ENCODE results near the gene P3H2.
A peak's percentile ranks its signal among the peaks of the same experiment; 100 is the strongest.
"Not testable (repeated sequence)": the region's sequence is repeated elsewhere in the genome, so short reads cannot be mapped to it uniquely, and the experiment has no call there.

Gene P3H2

GRCh38 chr3:189990826-189991225 lies 129.9 kb downstream of the P3H2 start:
- FAIRE-seq, result no peak

GRCh38 chr3:189988854-189989253 lies 131.8 kb downstream of the P3H2 start:
- FAIRE-seq (no peak), DNase-seq (ENCODE audit: low spot score) (no peak)

More at GRCh38 chr3:189990826-189991225, 129.9 kb downstream of the P3H2 start:
- DNase-seq (ENCODE audit: low spot score), result no peak

- FAIRE-seq (no peak), DNase-seq (ENCODE audit: low spot score) (no peak)
These were observed 132.4 kb downstream of the P3H2 start for GRCh38 chr3:189988322-189988721.

GRCh38 chr3:189985948-189986347 lies 134.7 kb downstream of the P3H2 start:
- FAIRE-seq, result no peak

GRCh38 chr3:189983612-189984011 lies 137.1 kb downstream of the P3H2 start:
- DNase-seq (ENCODE audit: low spot score) (no peak), FAIRE-seq (no peak)

More at GRCh38 chr3:189985948-189986347, 134.7 kb downstream of the P3H2 start:
- no peak for DNase-seq (ENCODE audit: low spot score)

- DNase-seq (ENCODE audit: low spot score), result no peak
- no peak for FAIRE-seq
These were observed 138.3 kb downstream of the P3H2 start for GRCh38 chr3:189982321-189982945.

GRCh38 chr3:189981668-189982067 lies 139.0 kb downstream of the P3H2 start:
- peak; percentile 77 for DNase-seq (ENCODE audit: low spot score)
- FAIRE-seq, result peak; percentile 83

- DNase-seq (ENCODE audit: low spot score), result no peak
- FAIRE-seq, result no peak
These were observed 141.9 kb downstream of the P3H2 start for GRCh38 chr3:189978753-189979152.

- no peak for FAIRE-seq
- no peak for DNase-seq (ENCODE audit: low spot score)
These were observed 143.5 kb downstream of the P3H2 start for GRCh38 chr3:189977174-189977573.

- DNase-seq (ENCODE audit: low spot score), result no peak
- no peak for FAIRE-seq
These were observed 145.2 kb downstream of the P3H2 start for GRCh38 chr3:189975391-189975990.

- no peak for DNase-seq (ENCODE audit: low spot score)
- FAIRE-seq, result no peak
These were observed 146.3 kb downstream of the P3H2 start for GRCh38 chr3:189974359-189974758.

GRCh38 chr3:189967254-189967865 lies 153.3 kb downstream of the P3H2 start:
- peak; percentile 43 for DNase-seq (ENCODE audit: low spot score)
- FAIRE-seq, result peak; percentile 83

GRCh38 chr3:189966843-189967242 lies 153.9 kb downstream of the P3H2 start:
- DNase-seq (ENCODE audit: low spot score), result no peak
- no peak for FAIRE-seq

- FAIRE-seq (no peak), DNase-seq (ENCODE audit: low spot score) (no peak)
These were observed 155.9 kb downstream of the P3H2 start for GRCh38 chr3:189964623-189965332.

- DNase-seq (ENCODE audit: low spot score) (no peak), FAIRE-seq (no peak)
These were observed 158.2 kb downstream of the P3H2 start for GRCh38 chr3:189962466-189962865.

GRCh38 chr3:189961522-189962161 lies 159.1 kb downstream of the P3H2 start:
- peak; percentile 69 for DNase-seq (ENCODE audit: low spot score)
- peak; percentile 77 for FAIRE-seq

- DNase-seq (ENCODE audit: low spot score); FAIRE-seq: not testable (repeated sequence)
These were observed 159.6 kb downstream of the P3H2 start for GRCh38 chr3:189961086-189961485.

GRCh38 chr3:189954733-189955665 lies 165.7 kb downstream of the P3H2 start:
- FAIRE-seq (no peak), DNase-seq (ENCODE audit: low spot score) (no peak)

GRCh38 chr3:189953551-189953950 lies 167.1 kb downstream of the P3H2 start:
- FAIRE-seq (no peak), DNase-seq (ENCODE audit: low spot score) (no peak)

GRCh38 chr3:189952272-189952671 lies 168.4 kb downstream of the P3H2 start:
- DNase-seq (ENCODE audit: low spot score), result no peak
- no peak for FAIRE-seq
